ENCODE results near the gene AGO4.
"Not testable (repeated sequence)": the region's sequence is repeated elsewhere in the genome, so short reads cannot be mapped to it uniquely, and the experiment has no call there.

Gene AGO4

DNA sequence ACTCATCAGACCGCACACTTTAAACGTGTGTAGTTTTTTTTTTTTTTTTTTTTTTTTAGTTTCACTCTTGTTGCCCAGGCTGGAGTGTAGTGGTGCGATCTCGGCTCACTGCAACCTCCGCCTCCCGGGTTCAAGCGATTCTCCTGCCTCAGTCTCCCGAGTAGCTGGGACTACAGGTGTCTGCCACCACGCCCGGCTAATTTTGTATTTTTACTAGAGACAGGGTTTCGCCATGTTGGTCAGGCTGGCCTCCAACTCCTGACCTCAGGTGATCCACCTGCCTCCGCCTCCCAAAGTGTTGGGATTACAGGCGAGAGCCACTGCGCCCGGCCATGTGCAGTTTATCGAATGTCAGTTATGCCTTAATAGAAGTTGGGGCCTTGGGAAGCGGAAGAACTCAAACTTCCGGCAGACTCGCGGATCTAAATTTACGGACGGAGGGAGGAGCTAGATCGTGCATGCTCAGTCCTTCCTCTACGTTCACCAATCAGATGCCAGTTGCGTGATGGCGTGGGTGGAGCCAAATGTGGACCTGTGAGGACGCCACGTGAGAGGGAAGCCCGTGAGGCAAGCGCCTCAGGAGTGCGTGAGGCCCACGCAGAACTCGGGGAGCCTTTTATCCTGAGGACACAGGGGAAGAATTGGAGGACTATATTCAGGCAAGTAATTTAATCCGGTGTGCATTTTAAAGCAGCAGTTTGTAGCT lies 61.6 kb downstream of the AGO4 start:
- DNase-seq = not testable (repeated sequence)

DNA sequence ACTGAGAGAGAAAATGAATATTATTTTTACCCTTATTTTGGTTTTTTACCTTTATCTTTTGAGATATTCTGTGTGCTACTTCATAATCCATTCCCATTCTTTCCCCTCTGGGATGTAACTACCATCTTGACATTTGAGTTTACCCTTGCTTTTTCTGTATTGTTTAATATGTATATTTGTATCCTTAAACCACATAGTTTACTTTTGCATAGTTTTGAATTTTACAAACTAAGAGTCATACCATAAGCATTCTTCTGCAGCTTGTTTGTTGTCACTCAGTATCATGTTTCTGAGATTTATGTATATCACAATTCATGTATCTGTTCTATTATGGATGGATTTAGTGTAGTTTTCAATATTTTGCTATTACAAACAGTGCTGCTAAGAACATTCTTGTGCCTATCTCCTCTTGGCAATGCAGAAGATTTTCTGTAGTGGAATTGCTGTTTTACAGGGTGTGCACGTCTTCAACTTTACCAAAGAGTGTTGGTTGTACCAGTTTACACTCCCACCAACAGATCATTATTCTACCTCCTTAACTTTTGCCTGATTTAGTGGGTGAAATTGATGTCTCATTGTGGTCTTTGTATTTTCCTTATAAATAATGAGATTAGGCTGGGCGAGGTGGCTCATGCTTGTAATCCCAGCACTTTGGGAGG lies 63.0 kb downstream of the AGO4 start:
- no peak for DNase-seq

DNA sequence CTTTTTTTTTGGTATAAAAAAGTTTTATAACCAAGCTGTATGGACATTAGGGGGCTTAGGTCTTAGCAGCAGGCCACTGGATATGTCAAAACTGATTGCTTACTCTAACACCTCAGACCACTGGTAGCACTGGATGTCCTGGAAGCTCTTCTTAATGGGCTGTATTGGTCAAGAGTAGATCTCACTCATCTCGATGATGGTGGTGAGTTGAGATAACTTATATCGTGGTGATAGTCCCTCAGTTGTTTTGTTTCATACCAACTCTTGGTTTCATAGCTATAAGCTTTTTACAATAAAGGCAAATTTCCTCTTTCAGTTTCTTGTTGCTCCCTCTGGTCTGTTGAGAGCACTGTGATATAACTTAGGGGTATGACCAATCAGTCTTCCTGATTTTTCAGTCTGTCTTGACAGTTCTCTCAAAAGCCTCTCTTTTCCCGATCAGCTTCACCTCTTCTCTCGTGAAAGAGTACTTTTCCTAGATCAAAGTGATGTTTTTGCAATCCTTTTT lies 65.5 kb downstream of the AGO4 start:
- no peak for DNase-seq

DNA sequence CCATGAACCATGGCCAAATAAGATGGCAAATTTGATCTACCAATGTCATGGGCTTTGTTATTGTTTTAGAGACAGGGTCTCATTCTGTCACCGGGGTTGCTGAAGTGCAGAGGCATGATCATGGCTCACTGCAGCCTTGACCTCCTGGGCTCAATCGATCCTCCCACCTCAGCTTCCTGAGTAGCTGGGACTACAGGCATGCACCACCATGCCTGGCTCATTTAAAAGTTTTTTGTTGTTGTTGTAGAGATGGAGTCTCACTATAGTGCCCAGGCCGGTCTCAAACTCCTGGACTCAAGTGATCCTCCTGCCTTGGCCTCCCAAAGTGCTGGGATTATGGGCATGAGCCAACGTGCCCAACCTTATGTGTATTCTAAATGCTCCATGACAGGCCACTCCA lies 66.3 kb downstream of the AGO4 start:
- not testable (repeated sequence) for DNase-seq

DNA sequence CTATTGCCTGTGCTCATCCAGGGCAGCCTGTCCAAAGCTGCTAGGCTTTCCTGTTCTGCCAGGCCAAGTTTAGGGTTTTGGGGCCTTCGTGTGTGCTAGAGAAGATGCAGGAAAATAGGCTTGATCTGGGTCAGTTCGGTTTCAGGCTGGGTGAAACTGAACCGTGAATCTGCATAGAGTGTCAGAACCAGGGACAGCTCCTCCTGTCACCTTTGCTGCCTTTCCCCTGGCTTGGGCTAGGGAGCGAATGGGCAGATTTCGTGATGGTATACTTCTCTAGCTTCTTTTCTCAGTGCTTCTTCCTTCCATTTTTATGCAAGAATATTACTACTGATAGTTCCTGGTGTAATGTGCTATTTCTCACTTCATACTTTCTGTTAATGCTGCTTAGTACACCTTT lies 69.2 kb downstream of the AGO4 start:
- no peak for DNase-seq

DNA sequence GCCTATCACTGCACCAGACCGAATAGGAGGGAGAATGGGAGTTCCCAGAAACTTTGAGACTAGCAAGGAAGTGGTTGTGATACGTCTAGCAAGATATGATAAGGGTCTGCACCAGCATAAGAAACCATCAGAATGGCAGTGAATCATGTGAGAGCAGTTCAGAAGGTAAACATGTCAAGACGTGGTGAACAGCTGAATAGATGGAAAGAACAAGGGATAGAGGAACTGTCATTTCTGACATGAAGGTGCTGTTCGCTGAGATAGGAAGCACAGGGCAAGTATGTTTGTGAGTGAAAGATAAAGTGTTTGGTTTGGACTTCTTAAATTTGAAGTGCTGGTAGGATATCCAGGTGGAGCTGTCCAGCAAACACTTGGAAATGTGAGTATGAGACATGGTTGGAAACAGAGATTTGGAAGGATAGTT lies 74.0 kb downstream of the AGO4 start:
- DNase-seq = no peak

DNA sequence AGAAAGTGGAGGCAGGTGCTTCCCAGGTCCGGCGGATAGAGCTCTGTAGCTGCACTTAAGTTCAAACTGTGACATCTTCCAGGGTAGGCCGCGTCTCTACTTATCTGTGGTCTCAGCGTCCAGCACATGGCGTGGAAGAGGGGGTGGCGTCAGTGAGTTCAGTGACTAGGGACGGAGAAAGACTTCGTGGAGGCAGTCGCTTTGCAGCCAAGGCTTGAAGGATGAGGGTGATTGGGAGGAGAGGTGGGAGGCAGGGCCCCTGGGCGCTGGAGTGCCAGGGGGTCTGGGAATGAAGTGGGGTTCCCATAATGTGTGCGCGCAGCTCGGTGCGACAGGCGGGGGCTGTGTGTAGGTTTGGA lies 74.7 kb downstream of the AGO4 start:
- no peak for DNase-seq

DNA sequence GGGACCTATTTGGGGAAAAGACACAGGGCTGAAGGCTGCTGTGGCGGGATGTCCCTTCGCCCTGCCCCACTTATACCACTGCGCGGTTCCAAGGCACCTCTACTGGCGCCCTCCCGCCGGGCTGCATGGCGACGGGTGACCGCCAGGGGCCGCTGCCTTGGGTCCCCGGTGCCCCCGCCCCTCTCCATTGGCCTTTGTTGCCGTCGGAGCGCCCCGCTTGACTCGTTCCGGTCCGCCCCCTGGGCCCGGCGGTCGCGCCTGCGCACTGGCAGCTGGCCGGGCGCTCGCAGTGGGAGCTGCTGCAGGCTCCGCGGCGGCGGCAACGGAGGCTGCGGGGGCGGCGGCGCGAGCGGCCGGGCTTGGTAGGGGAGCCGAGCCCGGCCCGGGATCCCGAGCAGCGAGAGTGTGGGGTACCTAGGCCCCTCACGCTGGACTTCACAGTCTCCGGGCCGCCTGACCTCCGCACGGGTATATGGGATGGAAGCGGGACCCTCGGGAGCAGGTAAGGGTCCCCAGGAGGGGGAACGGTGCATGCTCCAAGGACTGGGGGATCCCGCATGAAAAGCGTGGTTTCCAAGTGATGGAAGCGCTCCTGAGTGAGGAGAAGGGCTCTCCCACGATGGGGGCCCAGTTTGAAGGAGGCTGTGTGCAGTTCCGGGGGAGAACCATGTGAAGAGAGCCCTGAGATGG lies 75.3 kb downstream of the AGO4 start, which contains the start of gene AGO1:
AGO1 (plus strand) TSS at position 265 of the 690 bp plus-strand sequence; CDS start at position 478, 213 bp downstream.
- DNase-seq = peak; percentile 89 to 92

DNA sequence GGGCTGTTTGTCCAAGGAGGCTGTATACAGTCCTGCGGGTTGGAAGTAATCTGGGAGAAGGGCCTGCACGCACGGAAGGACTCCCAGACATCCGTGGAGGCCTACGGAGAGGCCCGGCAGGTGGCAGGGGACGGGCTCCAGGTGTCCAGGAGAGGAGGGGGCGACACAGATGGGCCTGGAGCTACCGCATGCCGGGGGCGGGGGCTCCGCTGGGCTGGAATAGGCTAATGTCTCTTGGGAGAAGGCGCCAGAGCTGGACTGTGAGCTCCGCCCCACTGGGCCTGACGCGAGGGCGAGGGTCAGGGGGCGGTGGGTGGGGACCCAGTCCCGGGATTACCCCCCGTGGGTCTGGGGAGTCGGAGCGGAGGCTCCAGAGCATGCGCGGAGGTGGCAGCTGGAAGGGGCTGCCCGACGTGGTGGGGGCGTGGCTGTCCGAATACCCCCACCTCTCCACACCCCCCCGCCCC lies 75.9 kb downstream of the AGO4 start:
- DNase-seq = peak; percentile 43 to 53

DNA sequence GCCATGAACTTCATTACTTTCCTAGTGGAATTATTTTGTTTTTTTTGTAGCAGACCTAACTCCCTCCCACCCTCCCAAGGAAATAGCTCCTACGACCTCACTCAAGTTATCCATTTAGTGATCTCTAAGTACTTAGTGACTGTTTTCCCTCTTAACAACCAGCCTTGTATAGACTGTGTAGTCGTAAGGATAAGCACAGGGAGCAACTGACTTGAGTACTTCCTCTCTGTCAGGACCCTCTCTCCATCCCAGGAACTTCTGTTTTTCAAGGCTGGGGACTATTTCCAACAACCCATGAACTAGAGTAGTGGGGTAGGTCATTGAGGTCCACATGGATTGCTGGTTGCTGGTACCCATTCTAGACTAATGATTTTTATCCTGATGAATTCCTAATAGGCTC lies 77.1 kb downstream of the AGO4 start:
- no peak for DNase-seq

DNA sequence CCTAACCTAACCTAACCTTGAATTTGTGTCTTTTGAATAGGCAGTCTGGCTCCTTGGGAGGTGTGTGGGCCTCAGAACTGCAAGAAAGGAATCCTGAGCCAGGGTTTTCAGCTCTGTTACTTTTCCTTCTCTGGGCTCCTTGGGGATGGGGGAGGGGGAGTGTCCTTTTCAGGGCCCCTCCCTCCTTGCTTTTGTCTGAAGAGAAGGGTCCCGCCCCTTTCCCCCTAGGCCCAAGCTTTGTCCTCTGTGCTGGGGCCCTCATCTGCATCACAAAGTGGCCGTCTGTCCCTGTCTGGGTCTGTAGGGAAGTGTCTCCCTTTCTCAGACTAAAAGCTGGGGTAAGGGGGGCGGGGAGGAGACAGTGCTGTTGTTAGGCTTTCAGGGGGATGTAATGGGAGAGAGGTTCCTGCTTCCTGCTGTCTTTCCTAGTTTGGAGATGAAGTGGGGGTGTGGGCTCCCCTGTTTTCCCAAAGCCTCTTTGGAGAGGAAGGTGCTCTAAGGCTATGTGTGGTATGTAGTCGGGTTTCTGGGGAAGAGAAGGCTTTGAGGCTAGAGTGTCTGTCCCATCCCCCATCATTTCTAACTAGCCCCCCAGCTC lies 78.2 kb downstream of the AGO4 start:
- no peak for DNase-seq

DNA sequence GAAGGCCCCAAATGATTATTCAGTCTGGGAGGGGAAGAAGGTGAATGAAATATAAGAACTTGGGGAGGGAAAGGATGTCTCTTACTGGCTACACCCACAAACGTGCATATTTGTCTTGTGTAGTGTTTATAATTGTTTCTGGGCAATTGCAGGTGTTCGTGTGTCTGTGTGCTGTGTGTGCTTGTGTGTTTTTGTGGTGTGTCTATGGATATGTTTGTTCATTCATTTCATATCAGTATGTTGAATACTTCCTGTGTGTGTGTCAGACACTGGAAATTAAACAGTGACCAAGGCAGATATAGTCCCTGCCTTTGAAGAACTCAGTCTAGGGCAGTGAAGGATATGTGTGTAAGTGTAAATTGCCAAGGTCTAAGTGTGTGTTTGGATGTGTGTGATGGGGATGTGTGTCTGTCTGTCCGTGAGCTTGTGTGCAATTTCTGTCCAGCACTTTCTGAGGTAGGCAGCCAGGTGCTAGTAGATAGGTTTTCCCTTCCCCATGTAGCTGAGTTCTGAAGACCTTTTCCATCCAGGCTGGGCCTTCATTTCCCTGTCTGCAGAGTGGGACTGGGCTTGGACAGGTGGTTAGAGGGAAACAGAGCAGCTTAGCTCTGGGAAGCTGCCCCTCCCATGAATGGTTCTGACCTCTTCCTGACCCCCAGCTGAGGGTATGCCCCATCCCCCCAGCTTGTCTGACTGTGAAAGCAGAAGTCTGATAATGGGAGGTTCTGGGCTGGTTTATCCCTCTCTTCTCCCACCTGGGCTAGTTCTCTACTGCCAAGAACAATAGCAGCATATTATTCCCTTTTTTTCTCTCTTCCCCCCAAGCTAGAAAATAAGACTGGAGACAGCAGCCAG lies 79.0 kb downstream of the AGO4 start:
- no peak for DNase-seq

DNA sequence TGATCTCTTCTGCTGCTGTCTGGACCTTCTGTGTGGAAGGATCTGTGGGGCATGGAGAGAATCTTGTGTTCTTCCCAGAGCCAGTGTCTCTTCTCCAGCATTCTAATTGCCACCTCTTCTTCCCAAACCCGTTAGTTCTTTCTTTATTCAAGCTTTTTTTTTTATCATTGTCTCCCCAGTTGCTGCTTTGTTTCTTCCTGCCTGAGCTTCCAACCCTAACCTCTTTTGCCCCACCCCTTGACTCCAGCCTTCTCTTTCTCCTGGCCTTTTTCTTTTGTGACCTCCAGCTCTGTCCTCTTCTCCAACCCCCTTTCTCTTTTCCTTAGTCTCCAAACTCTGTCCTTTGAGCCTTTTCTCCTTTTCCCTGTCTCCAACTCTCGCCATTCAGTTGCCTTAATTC lies 79.7 kb downstream of the AGO4 start:
- DNase-seq = no peak

DNA sequence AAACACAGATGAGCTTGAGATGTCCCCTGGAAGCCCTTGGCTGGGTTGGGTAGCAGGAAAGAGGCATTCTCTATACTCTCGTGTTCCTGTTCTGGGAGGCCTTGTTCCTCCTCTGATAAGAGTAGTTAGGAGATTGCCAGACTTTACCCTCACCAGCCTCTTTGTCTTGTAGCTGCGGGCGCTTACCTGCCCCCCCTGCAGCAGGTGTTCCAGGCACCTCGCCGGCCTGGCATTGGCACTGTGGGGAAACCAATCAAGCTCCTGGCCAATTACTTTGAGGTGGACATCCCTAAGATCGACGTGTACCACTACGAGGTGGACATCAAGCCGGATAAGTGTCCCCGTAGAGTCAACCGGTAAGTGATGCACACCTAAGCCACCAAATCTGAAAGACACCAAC lies 80.4 kb downstream of the AGO4 start:
- DNase-seq = no peak

DNA sequence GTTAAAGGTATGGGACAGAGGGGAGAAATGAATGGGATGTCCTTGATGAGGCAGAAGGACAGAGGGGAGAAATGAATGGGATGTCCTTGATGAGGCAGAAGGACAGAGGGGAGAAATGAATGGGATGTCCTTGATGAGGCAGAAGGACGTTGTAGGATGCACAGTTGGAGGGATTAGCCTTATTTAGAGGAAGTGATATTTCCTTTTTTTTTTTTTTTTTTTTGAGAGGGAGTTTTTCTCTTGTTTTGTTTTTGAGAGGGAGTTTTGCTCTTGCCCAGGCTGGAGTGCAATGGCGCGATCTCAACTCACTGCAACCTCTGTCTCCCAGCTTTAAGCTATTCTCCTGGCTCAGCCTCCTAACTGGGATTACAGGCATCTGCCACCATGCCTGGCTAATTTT lies 81.2 kb downstream of the AGO4 start:
- not testable (repeated sequence) for DNase-seq

DNA sequence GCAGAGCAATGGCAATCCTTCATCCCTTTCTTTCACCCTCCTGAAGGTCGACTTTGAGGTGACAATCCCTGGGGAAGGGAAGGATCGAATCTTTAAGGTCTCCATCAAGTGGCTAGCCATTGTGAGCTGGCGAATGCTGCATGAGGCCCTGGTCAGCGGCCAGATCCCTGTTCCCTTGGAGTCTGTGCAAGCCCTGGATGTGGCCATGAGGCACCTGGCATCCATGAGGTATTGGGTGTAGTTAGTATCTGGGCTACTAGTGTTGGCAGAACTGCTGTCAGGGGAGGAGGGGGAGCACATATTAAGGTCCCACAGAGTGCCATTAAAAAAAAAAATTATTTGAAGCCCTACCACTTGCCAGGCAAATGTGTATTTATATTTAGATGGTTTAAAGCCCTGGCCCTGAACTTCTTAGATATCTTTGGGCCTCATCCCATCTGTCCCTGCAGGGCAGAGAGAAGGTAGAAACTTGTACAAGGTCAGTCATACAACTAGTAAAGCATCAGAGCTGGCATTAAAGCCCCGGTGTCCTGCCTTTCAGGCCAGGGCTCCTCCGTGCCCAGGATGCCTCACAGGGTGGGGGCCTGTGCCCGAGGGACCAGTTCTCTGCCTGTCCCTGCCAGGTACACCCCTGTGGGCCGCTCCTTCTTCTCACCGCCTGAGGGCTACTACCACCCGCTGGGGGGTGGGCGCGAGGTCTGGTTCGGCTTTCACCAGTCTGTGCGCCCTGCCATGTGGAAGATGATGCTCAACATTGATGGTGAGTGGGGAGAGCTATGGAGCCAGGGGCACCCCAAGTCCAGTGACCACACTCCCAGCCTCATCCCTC lies 85.4 kb downstream of the AGO4 start:
- no peak for DNase-seq

DNA sequence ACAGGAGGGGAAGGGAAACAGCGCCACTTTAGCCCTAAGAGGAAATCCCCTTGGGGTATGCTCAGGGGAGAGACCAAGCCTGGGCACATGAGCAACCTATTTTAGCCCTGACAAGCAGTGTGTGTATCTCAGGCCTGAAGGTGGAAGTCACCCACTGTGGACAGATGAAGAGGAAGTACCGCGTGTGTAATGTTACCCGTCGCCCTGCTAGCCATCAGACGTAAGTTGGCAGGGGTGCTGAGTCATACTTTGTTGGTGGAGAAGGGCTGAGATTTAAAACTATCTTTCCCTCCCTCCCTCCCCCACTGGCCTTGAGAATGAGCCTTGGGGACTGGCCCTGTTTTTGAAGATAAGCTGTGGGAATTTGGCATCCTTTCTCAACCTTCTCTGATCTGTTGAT lies 86.4 kb downstream of the AGO4 start:
- no peak for DNase-seq

DNA sequence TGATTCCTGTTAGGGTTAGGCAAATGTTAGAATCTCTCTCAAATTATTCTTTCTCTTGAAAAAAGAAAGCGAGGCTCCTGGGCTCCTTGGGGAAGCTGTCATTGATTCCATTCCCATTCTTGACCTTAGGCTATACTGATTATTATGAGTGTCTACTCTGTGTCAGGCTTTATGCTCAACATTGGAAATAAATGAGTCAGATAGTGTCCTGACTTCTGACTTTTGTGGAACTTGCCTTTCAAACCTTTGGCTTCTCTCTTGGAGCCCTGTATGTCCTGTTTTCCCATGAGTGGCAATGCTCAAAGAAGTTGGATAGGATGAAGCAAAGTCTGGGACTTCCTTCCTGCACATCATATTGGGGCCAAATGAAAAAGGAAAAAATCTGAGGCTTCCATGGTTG lies 86.8 kb downstream of the AGO4 start:
- no peak for DNase-seq

DNA sequence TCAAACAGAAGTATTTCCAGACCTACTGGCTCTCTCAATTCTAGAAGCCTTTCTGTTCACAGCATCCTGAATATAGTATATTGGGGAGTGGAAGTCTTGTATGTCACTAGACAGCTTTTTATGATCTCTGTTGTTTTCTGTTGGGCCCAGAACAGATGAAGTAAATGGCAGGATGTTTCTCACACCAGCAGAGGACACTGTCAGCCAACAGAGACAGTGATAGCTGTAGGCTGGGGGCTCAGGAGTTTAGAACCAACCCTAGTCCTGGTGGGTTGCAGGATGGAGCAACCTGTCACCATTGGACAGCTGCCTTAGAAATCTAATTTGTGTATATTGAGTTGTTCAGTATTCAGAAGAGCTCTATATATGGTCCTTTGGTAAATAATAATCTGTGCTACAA lies 92.1 kb downstream of the AGO4 start:
- DNase-seq = no peak

DNA sequence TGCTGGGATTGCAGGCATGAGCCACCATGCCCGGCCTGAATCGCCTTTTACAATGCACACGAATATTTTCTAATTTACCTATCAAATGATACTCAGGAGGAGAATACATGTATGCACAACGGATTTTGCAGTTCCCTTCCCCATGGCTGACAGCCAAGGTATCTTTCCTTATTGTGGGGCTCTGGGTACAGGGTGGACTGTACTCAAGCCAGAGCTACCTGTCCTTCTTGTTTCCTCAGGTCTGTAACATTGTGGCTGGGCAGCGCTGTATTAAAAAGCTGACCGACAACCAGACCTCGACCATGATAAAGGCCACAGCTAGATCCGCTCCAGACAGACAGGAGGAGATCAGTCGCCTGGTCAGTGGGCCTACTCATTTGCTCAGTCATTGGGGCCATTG lies 93.4 kb downstream of the AGO4 start:
- no peak for DNase-seq

DNA sequence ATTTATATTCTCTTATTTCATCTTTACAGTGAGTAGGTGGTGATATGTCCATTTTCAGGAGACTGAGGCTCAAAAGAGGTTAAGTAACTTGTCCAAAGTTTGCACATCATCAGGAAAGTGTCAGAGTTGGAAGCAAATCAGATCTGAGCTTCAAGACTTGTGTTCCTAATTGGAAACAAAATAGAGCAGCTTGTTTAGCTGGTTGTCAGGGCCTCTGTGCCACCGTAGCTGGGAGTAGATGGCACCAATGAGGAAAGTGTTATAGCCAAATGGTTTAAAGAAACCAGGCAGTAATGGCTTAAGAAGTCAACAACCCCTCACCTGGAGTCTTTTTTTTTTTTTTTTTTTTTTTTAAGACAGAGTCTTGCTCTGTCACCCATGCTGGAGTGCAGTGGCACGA lies 94.9 kb downstream of the AGO4 start:
- no peak for DNase-seq
